Measurements from ENCODE around the gene POU2F1.
A peak's percentile ranks its signal among the peaks of the same experiment; 100 is the strongest.

Gene POU2F1

GRCh38 chr1:167206166-167206835 is 14.4 kb upstream of the POU2F1 start:
- no peak for TF ChIP-seq CTCF (IDR thresholded peaks at IDR 0.05; ENCODE audit: unreplicated experiment in 3 of 3)
- Mint-ChIP-seq H3K4me3 (no peak overlapping the region), H3K4me1 (no peaks in the 10 kb centered on the region), H3K27me3 (ENCODE audit: low read depth) (peaks cover 3% of the 10 kb centered on the region), H3K27ac (no peak overlapping the region), H3K36me3 (ENCODE audit: low read depth) (no peaks in the 10 kb centered on the region), H3K9me3 (peaks cover 25% of the 10 kb centered on the region)

- H3K36me3 Mint-ChIP-seq (ENCODE audit: low read depth), result no peaks in the 10 kb centered on the region
Observed at GRCh38 chr1:167207940-167208623, 12.6 kb upstream of the POU2F1 start.

GRCh38 chr1:167208624-167208976 is 12.1 kb upstream of the POU2F1 start:
- Mint-ChIP-seq H3K27ac (no peak overlapping the region), H3K36me3 (ENCODE audit: low read depth) (no peaks in the 10 kb centered on the region), H3K4me3 (no peak overlapping the region), H3K9me3 (peaks cover 25% of the 10 kb centered on the region), H3K27me3 (ENCODE audit: low read depth) (peaks cover 3% of the 10 kb centered on the region), H3K4me1 (no peaks in the 10 kb centered on the region)
- no peak for TF ChIP-seq CTCF (IDR thresholded peaks at IDR 0.05; ENCODE audit: unreplicated experiment in 3 of 3)

More at GRCh38 chr1:167207940-167208623, 12.6 kb upstream of the POU2F1 start:
- Mint-ChIP-seq H3K4me3 (no peak overlapping the region), H3K9me3 (peaks cover 25% of the 10 kb centered on the region), H3K4me1 (no peaks in the 10 kb centered on the region), H3K27ac (no peak overlapping the region), H3K27me3 (ENCODE audit: low read depth) (peaks cover 3% of the 10 kb centered on the region)
- no peak for TF ChIP-seq CTCF (IDR thresholded peaks at IDR 0.05; ENCODE audit: unreplicated experiment in 3 of 3)

GRCh38 chr1:167209044-167209443 is 11.6 kb upstream of the POU2F1 start:
- Mint-ChIP-seq H3K4me1 (no peaks in the 10 kb centered on the region), H3K4me3 (no peak overlapping the region), H3K9me3 (peaks cover 25% of the 10 kb centered on the region), H3K36me3 (ENCODE audit: low read depth) (no peaks in the 10 kb centered on the region), H3K27ac (no peak overlapping the region), H3K27me3 (ENCODE audit: low read depth) (peaks cover 3% of the 10 kb centered on the region)
- no peak for TF ChIP-seq CTCF (IDR thresholded peaks at IDR 0.05; ENCODE audit: unreplicated experiment in 3 of 3)

- H3K27me3 Mint-ChIP-seq (ENCODE audit: low read depth), result peaks cover 3% of the 10 kb centered on the region
- no peaks in the 10 kb centered on the region for H3K4me1 Mint-ChIP-seq
- TF ChIP-seq CTCF (IDR thresholded peaks at IDR 0.05; ENCODE audit: unreplicated experiment in 3 of 3), result no peak
- no peak overlapping the region for H3K4me3 Mint-ChIP-seq
- H3K9me3 Mint-ChIP-seq, result peaks cover 21% of the 10 kb centered on the region
- peak overlapping the region in 1 of 3 experiments; percentile 36 for H3K27ac Mint-ChIP-seq
- H3K36me3 Mint-ChIP-seq (ENCODE audit: low read depth), result no peaks in the 10 kb centered on the region
Observed at GRCh38 chr1:167210966-167211674, 9.6 kb upstream of the POU2F1 start.
